Activated CD8-positive, alpha-beta T cell treated with anti-CD3 and anti-CD28 coated beads for 36 hours (primary cell): ENCODE results near the gene EGFR. TPM values are rescaled to one million over a fixed set of nuclear protein-coding genes. Genes with fewer than 3 reads are reported as not detected.

Source experiments
- ATAC-seq: fragments of 200-7000 bp; cut with Tn5 transposase; one replicate; pipeline ENCODE4 v1.10.0; 2021; ENCODE audit warnings: mild to moderate bottlenecking, moderate library complexity
- CTCF ChIA-PET: fragments of 350-600 bp; sonication (Branson Sonifier 250); formaldehyde crosslinking; loops from one replicate; lab custom pipeline; 2021; ENCODE audit warnings: antibody characterized with exemption; lab: Charles Lee
- POLR2A ChIA-PET: fragments of 350-600 bp; sonication (Branson Sonifier 250); formaldehyde crosslinking; loops from one replicate; lab custom pipeline; 2021; ENCODE audit warnings: antibody characterized with exemption; lab: Charles Lee
- DNase-seq: peaks from one replicate; pipeline ENCODE4 v3.0.0-alpha.2; 2020
- H3K27ac Mint-ChIP-seq: one replicate; pipeline ENCODE4 v1.8.0; 2021; ENCODE audit warnings: mild to moderate bottlenecking, mixed read lengths
- H3K27me3 Mint-ChIP-seq: one replicate; pipeline ENCODE4 v1.8.0; 2021; ENCODE audit warnings: mixed read lengths
- H3K36me3 Mint-ChIP-seq: one replicate; pipeline ENCODE4 v1.8.0; 2021; ENCODE audit warnings: low read depth, mixed read lengths
- H3K4me1 Mint-ChIP-seq: one replicate; pipeline ENCODE4 v1.8.0; 2021; ENCODE audit warnings: low read depth, mixed read lengths
- H3K4me3 Mint-ChIP-seq: one replicate; pipeline ENCODE4 v1.8.0; 2021; ENCODE audit warnings: mild to moderate bottlenecking, moderate library complexity, mixed read lengths
- H3K9me3 Mint-ChIP-seq: one replicate; pipeline ENCODE4 v1.8.0; 2021; ENCODE audit warnings: mixed read lengths
- CTCF ChIP-seq: fragments of 200-600 bp; IDR thresholded peaks from one replicate; pipeline ENCODE4 v1.8.0; 2022; ENCODE audit warnings: antibody characterized with exemption, mild to moderate bottlenecking
- intact Hi-C: fragments of 100-400 bp; cut with micrococcal nuclease; formaldehyde crosslinking; loops from one replicate; pipeline ENCODE4 v1.10.0; 2022
- total RNA-seq, 2 experiments: library from RNA; stranded (reverse); gene quantifications; one replicate each; pipeline ENCODE4 v1.2.3, GENCODE V29; 2021

EGFR gene
- total RNA-seq, 2 experiments from 2014 or later = not detected

GRCh38 chr7:55245271-55245723 is 226.5 kb downstream of the EGFR start:
- ChIA-PET POLR2A (no interaction called here), CTCF (interaction anchor here (3.8 kb wide), 1 partner anchor 10 kb away, joined by 23 read pairs; no protein-coding TSS in a partner anchor)
- no peaks in the 10 kb centered on the region for H3K36me3 Mint-ChIP-seq
- no peaks in the 10 kb centered on the region for H3K9me3 Mint-ChIP-seq
- ATAC-seq (no peak), DNase-seq (no peak)
- intact Hi-C loops = no loop called here
- H3K4me3 Mint-ChIP-seq = no peak overlapping the region
- TF ChIP-seq CTCF = no peak
- no peaks in the 10 kb centered on the region for H3K4me1 Mint-ChIP-seq
- H3K27ac Mint-ChIP-seq = no peak overlapping the region
- peaks cover 5% of the 10 kb centered on the region for H3K27me3 Mint-ChIP-seq

GRCh38 chr7:55246171-55246570 is 227.4 kb downstream of the EGFR start:
- no peak overlapping the region for H3K27ac Mint-ChIP-seq
- no peaks in the 10 kb centered on the region for H3K4me1 Mint-ChIP-seq
- TF ChIP-seq CTCF = no peak
- POLR2A ChIA-PET = no interaction called here
- intact Hi-C loops = no loop called here
- peaks cover 9% of the 10 kb centered on the region for H3K27me3 Mint-ChIP-seq
- H3K4me3 Mint-ChIP-seq = no peak overlapping the region
- no peaks in the 10 kb centered on the region for H3K36me3 Mint-ChIP-seq
- H3K9me3 Mint-ChIP-seq = no peaks in the 10 kb centered on the region
- no peak for DNase-seq
- ATAC-seq = no peak
- CTCF ChIA-PET = interaction anchor here (3.8 kb wide), 1 partner anchor 9 kb away, joined by 23 read pairs; no protein-coding TSS in a partner anchor

- POLR2A ChIA-PET = no interaction called here
- TF ChIP-seq CTCF = no peak
- H3K4me3 Mint-ChIP-seq = no peak overlapping the region
- no peaks in the 10 kb centered on the region for H3K36me3 Mint-ChIP-seq
- CTCF ChIA-PET = no interaction called here
- H3K27me3 Mint-ChIP-seq = peaks cover 13% of the 10 kb centered on the region
- intact Hi-C loops = no loop called here
- H3K27ac Mint-ChIP-seq = no peak overlapping the region
- H3K9me3 Mint-ChIP-seq = no peaks in the 10 kb centered on the region
- no peak for DNase-seq
- no peaks in the 10 kb centered on the region for H3K4me1 Mint-ChIP-seq
- ATAC-seq = no peak
Measured at GRCh38 chr7:55247428-55247827, 228.6 kb downstream of the EGFR start.

- Mint-ChIP-seq H3K36me3 (no peaks in the 10 kb centered on the region), H3K4me1 (no peaks in the 10 kb centered on the region), H3K27me3 (peaks cover 19% of the 10 kb centered on the region), H3K9me3 (no peaks in the 10 kb centered on the region), H3K27ac (no peak overlapping the region), H3K4me3 (no peak overlapping the region)
- ChIA-PET CTCF (interaction anchor here (1.1 to 1.6 kb wide), 3 partner anchors 14 to 474 kb away, joined by 3 to 6 read pairs (median 3); no protein-coding TSS in a partner anchor), POLR2A (interaction anchor here (0.7 kb wide), 1 partner anchor 24 kb away, joined by 3 read pairs; no protein-coding TSS in a partner anchor)
- no peak for TF ChIP-seq CTCF
- intact Hi-C loops = no loop called here
- DNase-seq (no peak), ATAC-seq (no peak)
Measured at GRCh38 chr7:55248526-55248925, 229.7 kb downstream of the EGFR start.

- H3K27me3 Mint-ChIP-seq = peaks cover 27% of the 10 kb centered on the region
- ATAC-seq (no peak), DNase-seq (no peak)
- ChIA-PET POLR2A (no interaction called here), CTCF (interaction anchor here (1.6 kb wide), 1 partner anchor 475 kb away, joined by 6 read pairs; no protein-coding TSS in a partner anchor)
- intact Hi-C loops = no loop called here
- no peaks in the 10 kb centered on the region for H3K9me3 Mint-ChIP-seq
- no peak for TF ChIP-seq CTCF
- no peak overlapping the region for H3K4me3 Mint-ChIP-seq
- H3K36me3 Mint-ChIP-seq = no peaks in the 10 kb centered on the region
- no peaks in the 10 kb centered on the region for H3K4me1 Mint-ChIP-seq
- H3K27ac Mint-ChIP-seq = no peak overlapping the region
Measured at GRCh38 chr7:55249332-55249731, 230.5 kb downstream of the EGFR start.
